Measurements from ENCODE around the gene BIRC2. TPM values are rescaled to one million over a fixed set of nuclear protein-coding genes. Genes with fewer than 3 reads are reported as not detected.

Gene BIRC2
- total and polyA plus RNA-seq, 9 donors: 37.3 to 57.1 (median 41.3) TPM

GRCh38 chr11:102343809-102344208, 3.2 kb upstream of the BIRC2 start:
- WGBS (ENCODE audit: insufficient coverage): no CpG with 5 or more reads among the region's 1 CpG
- Histone ChIP-seq H3K9me3 (replicated peaks; ENCODE audit: control insufficient read depth, low read depth, low read length) (no peaks in the 10 kb centered on the region), H3K36me3 (ENCODE audit: control insufficient read depth, insufficient read depth, low read length) (no peaks in the 10 kb centered on the region), H3K4me3 (ENCODE audit: low read length) (no peak overlapping the region), H3K27ac (ENCODE audit: low read length) (no peak overlapping the region), H3K27me3 (ENCODE audit: control insufficient read depth, insufficient read depth, low read length) (no peaks in the 10 kb centered on the region), H3K4me1 (ENCODE audit: control insufficient read depth, insufficient read depth, low read length) (peaks cover 5% of the 10 kb centered on the region)
- DNase-seq: no peak

GRCh38 chr11:102345904-102346303, 1.1 kb upstream of the BIRC2 start:
- H3K9me3 ChIP-seq (replicated peaks; ENCODE audit: control insufficient read depth, low read depth, low read length): no peaks in the 10 kb centered on the region
- H3K4me3 ChIP-seq (ENCODE audit: low read length): peak overlapping the region; percentile 71
- no peaks in the 10 kb centered on the region for H3K27me3 ChIP-seq (ENCODE audit: control insufficient read depth, insufficient read depth, low read length)
- DNase-seq: peak; percentile 33
- 30% methylated on average over 2 of the region's 8 CpGs for whole genome bisulfite sequencing (ENCODE audit: insufficient coverage)
- H3K36me3 ChIP-seq (ENCODE audit: control insufficient read depth, insufficient read depth, low read length): peaks cover 8% of the 10 kb centered on the region
- H3K27ac ChIP-seq (ENCODE audit: low read length): peak overlapping the region; percentile 99
- H3K4me1 ChIP-seq (ENCODE audit: control insufficient read depth, insufficient read depth, low read length): peaks cover 5% of the 10 kb centered on the region

DNA sequence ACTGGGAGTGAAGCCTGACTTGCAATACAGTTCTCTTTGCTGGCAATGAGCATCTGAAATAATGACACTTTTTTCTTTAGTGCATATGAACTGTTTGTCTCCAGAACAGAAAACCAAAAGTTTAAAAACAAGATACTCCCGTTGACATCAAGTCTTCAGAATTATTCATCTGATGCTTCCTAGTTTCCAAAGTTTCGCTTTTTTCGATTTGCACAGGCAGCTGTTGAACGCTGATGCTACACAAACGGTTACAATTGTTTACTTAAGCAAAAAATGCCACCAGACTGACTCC, 612 bp upstream of the BIRC2 start:
- Histone ChIP-seq H3K9me3 (replicated peaks; ENCODE audit: control insufficient read depth, low read depth, low read length) (no peaks in the 10 kb centered on the region), H3K36me3 (ENCODE audit: control insufficient read depth, insufficient read depth, low read length) (peaks cover 8% of the 10 kb centered on the region), H3K4me3 (ENCODE audit: low read length) (peak overlapping the region; percentile 71), H3K27ac (ENCODE audit: low read length) (peak overlapping the region; percentile 99), H3K4me1 (ENCODE audit: control insufficient read depth, insufficient read depth, low read length) (peaks cover 5% of the 10 kb centered on the region), H3K27me3 (ENCODE audit: control insufficient read depth, insufficient read depth, low read length) (no peaks in the 10 kb centered on the region)
- no peak for DNase-seq
- 0% methylated on average over 5 of the region's 5 CpGs for WGBS (ENCODE audit: insufficient coverage)

GRCh38 chr11:102347462-102348370, 702 bp downstream of the BIRC2 start:
- Histone ChIP-seq H3K27ac (ENCODE audit: low read length) (peak overlapping the region; percentile 99), H3K36me3 (ENCODE audit: control insufficient read depth, insufficient read depth, low read length) (peaks cover 10% of the 10 kb centered on the region), H3K27me3 (ENCODE audit: control insufficient read depth, insufficient read depth, low read length) (no peaks in the 10 kb centered on the region), H3K4me3 (ENCODE audit: low read length) (peak overlapping the region; percentile 71), H3K4me1 (ENCODE audit: control insufficient read depth, insufficient read depth, low read length) (peaks cover 5% of the 10 kb centered on the region), H3K9me3 (replicated peaks; ENCODE audit: control insufficient read depth, low read depth, low read length) (no peaks in the 10 kb centered on the region)
- 0% methylated on average over 18 of the region's 33 CpGs for WGBS (ENCODE audit: insufficient coverage)
- peak; percentile 80 for DNase-seq

- DNase-seq: no peak
- Histone ChIP-seq H3K36me3 (ENCODE audit: control insufficient read depth, insufficient read depth, low read length) (peaks cover 36% of the 10 kb centered on the region), H3K4me1 (ENCODE audit: control insufficient read depth, insufficient read depth, low read length) (no peaks in the 10 kb centered on the region), H3K9me3 (replicated peaks; ENCODE audit: control insufficient read depth, low read depth, low read length) (peaks cover 32% of the 10 kb centered on the region), H3K27ac (ENCODE audit: low read length) (no peak overlapping the region), H3K27me3 (ENCODE audit: control insufficient read depth, insufficient read depth, low read length) (no peaks in the 10 kb centered on the region), H3K4me3 (ENCODE audit: low read length) (no peak overlapping the region)
These were observed 10.1 kb downstream of the BIRC2 start for GRCh38 chr11:102357116-102357515.

- H3K36me3 ChIP-seq (ENCODE audit: control insufficient read depth, insufficient read depth, low read length): peaks cover 34% of the 10 kb centered on the region
These were observed 12.4 kb downstream of the BIRC2 start for GRCh38 chr11:102359372-102359771.

DNA sequence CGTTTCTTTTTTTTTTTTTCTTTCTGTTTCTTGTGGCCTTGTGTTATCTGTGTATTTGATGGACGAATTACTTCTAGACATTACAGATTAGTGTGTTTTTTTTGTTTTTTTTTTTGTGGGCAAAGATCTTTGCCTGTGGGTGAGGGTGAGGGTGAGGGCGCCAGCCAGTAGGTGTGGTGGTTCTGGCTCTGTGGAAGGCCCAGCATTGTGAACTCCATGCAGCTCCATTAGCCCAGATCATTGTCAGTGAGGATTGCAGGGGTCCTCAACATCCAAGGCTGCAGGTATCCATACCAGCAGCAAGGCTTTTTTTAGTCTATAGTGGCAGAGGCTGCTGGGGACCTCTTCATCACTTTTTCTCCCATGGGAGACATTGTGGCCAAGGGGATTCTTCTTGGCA, 13.7 kb downstream of the BIRC2 start:
- no peak overlapping the region for H3K27ac ChIP-seq (ENCODE audit: low read length)
- no peaks in the 10 kb centered on the region for H3K4me1 ChIP-seq (ENCODE audit: control insufficient read depth, insufficient read depth, low read length)
- H3K36me3 ChIP-seq (ENCODE audit: control insufficient read depth, insufficient read depth, low read length): peaks cover 44% of the 10 kb centered on the region
- no peaks in the 10 kb centered on the region for H3K27me3 ChIP-seq (ENCODE audit: control insufficient read depth, insufficient read depth, low read length)
- 100% methylated on average over 1 of the region's 3 CpGs for WGBS (ENCODE audit: insufficient coverage)
- H3K9me3 ChIP-seq (replicated peaks; ENCODE audit: control insufficient read depth, low read depth, low read length): peaks cover 26% of the 10 kb centered on the region
- DNase-seq: no peak
- no peak overlapping the region for H3K4me3 ChIP-seq (ENCODE audit: low read length)

More at GRCh38 chr11:102359372-102359771, 12.4 kb downstream of the BIRC2 start:
- Histone ChIP-seq H3K4me3 (ENCODE audit: low read length) (no peak overlapping the region), H3K4me1 (ENCODE audit: control insufficient read depth, insufficient read depth, low read length) (no peaks in the 10 kb centered on the region), H3K9me3 (replicated peaks; ENCODE audit: control insufficient read depth, low read depth, low read length) (peaks cover 32% of the 10 kb centered on the region), H3K27ac (ENCODE audit: low read length) (no peak overlapping the region), H3K27me3 (ENCODE audit: control insufficient read depth, insufficient read depth, low read length) (no peaks in the 10 kb centered on the region)
- no CpG with 5 or more reads among the region's 3 CpGs for WGBS (ENCODE audit: insufficient coverage)
- no peak for DNase-seq

GRCh38 chr11:102361086-102362031, 14.3 kb downstream of the BIRC2 start:
- DNase-seq: no peak
- Histone ChIP-seq H3K4me1 (ENCODE audit: control insufficient read depth, insufficient read depth, low read length) (no peaks in the 10 kb centered on the region), H3K27ac (ENCODE audit: low read length) (no peak overlapping the region), H3K4me3 (ENCODE audit: low read length) (no peak overlapping the region), H3K9me3 (replicated peaks; ENCODE audit: control insufficient read depth, low read depth, low read length) (peaks cover 19% of the 10 kb centered on the region), H3K27me3 (ENCODE audit: control insufficient read depth, insufficient read depth, low read length) (no peaks in the 10 kb centered on the region), H3K36me3 (ENCODE audit: control insufficient read depth, insufficient read depth, low read length) (peaks cover 43% of the 10 kb centered on the region)
- 97% methylated on average over 3 of the region's 5 CpGs for WGBS (ENCODE audit: insufficient coverage)

GRCh38 chr11:102364991-102365390, 18.0 kb downstream of the BIRC2 start:
- no peaks in the 10 kb centered on the region for H3K27me3 ChIP-seq (ENCODE audit: control insufficient read depth, insufficient read depth, low read length)
- no peaks in the 10 kb centered on the region for H3K4me1 ChIP-seq (ENCODE audit: control insufficient read depth, insufficient read depth, low read length)
- no peak overlapping the region for H3K4me3 ChIP-seq (ENCODE audit: low read length)
- H3K36me3 ChIP-seq (ENCODE audit: control insufficient read depth, insufficient read depth, low read length): peaks cover 40% of the 10 kb centered on the region
- H3K27ac ChIP-seq (ENCODE audit: low read length): no peak overlapping the region
- H3K9me3 ChIP-seq (replicated peaks; ENCODE audit: control insufficient read depth, low read depth, low read length): peaks cover 2% of the 10 kb centered on the region
- no CpG with 5 or more reads among the region's 1 CpG for WGBS (ENCODE audit: insufficient coverage)
- no peak for DNase-seq

DNA sequence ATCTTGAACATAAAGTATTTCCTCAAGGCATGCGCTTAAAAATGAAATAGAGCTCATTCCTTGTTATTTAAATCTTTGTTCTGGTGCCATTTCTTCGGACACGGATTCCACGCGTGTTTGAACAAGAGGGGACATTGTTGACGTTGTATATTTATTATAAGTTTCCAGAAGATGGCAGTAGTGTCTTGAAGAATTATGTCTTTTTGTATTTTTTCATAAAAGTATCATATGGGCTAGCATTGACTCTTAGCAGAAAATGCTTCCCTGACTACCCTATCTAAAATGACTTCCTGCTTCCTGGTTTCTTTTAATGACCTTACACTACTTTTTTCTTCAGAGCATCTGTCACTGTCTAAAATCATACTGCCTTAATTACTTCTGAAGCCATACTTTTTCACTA, 20.4 kb downstream of the BIRC2 start:
- no CpG with 5 or more reads among the region's 6 CpGs for WGBS (ENCODE audit: insufficient coverage)
- Histone ChIP-seq H3K27ac (ENCODE audit: low read length) (no peak overlapping the region), H3K36me3 (ENCODE audit: control insufficient read depth, insufficient read depth, low read length) (peaks cover 25% of the 10 kb centered on the region), H3K4me1 (ENCODE audit: control insufficient read depth, insufficient read depth, low read length) (no peaks in the 10 kb centered on the region), H3K27me3 (ENCODE audit: control insufficient read depth, insufficient read depth, low read length) (no peaks in the 10 kb centered on the region), H3K9me3 (replicated peaks; ENCODE audit: control insufficient read depth, low read depth, low read length) (no peaks in the 10 kb centered on the region), H3K4me3 (ENCODE audit: low read length) (no peak overlapping the region)
- peak; percentile 15 for DNase-seq
